PFSK-1 (cell line): ENCODE results near the gene KDM4C.

Source experiments
- FOXP2 ChIP-seq: optimal IDR thresholded peaks from 2 replicates; pipeline ENCODE3; 2011; ENCODE audit warnings: borderline replicate concordance, control low read depth, inconsistent platforms; ENCODE audit not compliant: insufficient read depth; ENCODE audit errors: extremely low read length, extremely low read depth
- POLR2AphosphoS5 ChIP-seq: IDR thresholded peaks from 2 replicates; pipeline ENCODE4 v1.6.1; 2012; ENCODE audit warnings: low read depth, mild to moderate bottlenecking, control low read depth, low read length, moderate library complexity
- REST ChIP-seq, 2 experiments: IDR thresholded peaks; 2 replicates each; pipeline versions ENCODE4 v1.6.1 to v1.8.0; 2011 to 2012; ENCODE audit warnings: low read depth in 2 of 2, low read length in 2 of 2, control low read depth in 1 of 2, inconsistent platforms in 1 of 2, mild to moderate bottlenecking in 1 of 2, moderate library complexity in 1 of 2; ENCODE audit not compliant: insufficient read depth in 1 of 2
- SIN3A ChIP-seq: IDR thresholded peaks from 2 replicates; pipeline ENCODE4 v1.6.1; 2012; ENCODE audit warnings: mild to moderate bottlenecking, low read length, moderate library complexity, borderline replicate concordance; ENCODE audit not compliant: insufficient read depth
- TAF1 ChIP-seq: IDR thresholded peaks from 2 replicates; pipeline ENCODE4 v1.6.1; 2012; ENCODE audit warnings: low read length, control low read depth, borderline replicate concordance; ENCODE audit not compliant: insufficient read depth

Gene KDM4C

GRCh38 chr9:6714176-6714575, 43.6 kb upstream of the KDM4C start:
- TF ChIP-seq SIN3A (no peak), POLR2AphosphoS5 (no peak), REST (IDR thresholded peaks at IDR 0.05; ENCODE audit: insufficient read depth in 1 of 2, low read depth in 2 of 2, low read length in 2 of 2) (no peak), FOXP2 (no peak), TAF1 (no peak)

DNA sequence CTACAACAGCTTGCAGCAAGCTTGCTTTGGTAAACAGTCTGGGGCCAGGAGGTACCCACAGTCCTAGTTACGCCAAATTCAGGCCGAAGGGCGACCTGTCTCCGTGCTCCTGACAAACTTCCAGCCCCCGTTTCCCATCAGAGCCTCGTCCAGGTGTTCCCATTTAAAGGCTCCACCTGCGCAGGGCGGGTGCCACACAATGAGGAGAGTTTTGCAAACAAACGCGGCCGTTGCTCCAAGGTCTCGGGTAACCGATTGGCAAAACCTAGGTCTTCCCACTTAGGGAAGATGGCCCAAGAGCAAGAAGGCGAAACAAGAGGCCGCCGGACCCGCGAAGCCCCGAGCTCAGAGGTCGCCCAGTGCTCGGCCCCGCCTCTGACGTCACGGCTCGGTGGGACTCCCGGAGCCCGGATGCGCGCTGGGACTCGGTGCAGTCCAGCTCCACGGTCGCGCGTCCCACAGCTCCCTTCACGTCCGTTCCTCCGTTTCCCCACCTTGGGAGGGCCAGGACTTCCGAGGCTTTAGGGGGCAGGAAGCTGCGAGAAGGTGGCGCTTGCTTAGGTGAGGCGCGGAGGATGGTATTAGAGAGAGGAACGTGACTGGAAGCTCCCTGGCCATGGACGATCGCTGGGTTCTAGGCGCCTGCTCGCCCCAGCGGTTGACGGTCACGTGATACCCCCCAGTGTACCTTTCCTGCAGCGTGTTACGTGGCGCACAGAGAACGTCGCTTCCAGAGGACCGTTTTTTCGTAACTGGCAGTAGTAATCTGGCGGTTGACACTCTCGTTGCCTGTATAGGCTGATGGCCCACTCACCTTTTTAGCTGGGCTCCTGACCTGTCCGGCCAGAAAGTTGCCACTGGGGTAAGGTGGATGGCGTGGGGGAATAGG, 41.8 kb upstream of the KDM4C start:
- TF ChIP-seq SIN3A (no peak), FOXP2 (no peak), TAF1 (no peak), POLR2AphosphoS5 (no peak), REST (IDR thresholded peaks at IDR 0.05; ENCODE audit: insufficient read depth in 1 of 2, low read depth in 2 of 2, low read length in 2 of 2) (no peak)

DNA sequence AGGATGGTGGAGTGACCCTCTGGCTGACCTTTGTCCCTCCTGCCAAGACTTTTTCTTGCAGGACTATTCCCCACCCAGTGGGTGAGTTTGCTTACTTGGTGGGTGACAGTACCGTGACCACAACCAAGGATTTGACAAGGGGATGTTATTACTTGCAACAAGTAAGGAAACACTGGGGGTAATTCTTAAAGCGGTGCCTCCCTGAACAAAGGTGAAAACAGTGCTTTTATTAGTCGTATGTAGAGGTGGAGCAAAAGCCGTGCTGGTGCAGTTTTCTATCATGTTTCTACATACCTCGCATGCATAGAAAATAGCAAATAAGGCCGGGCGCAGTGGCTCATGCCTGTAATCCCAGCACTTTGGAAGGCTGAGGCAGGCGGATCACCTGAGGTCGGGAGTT, 41.0 kb upstream of the KDM4C start:
- TF ChIP-seq POLR2AphosphoS5, result no peak
- no peak for TF ChIP-seq FOXP2
- TF ChIP-seq REST (IDR thresholded peaks at IDR 0.05; ENCODE audit: insufficient read depth in 1 of 2, low read depth in 2 of 2, low read length in 2 of 2), result no peak
- no peak for TF ChIP-seq TAF1
- TF ChIP-seq SIN3A, result no peak

- TF ChIP-seq SIN3A, result no peak
- TF ChIP-seq TAF1, result no peak
- TF ChIP-seq POLR2AphosphoS5, result no peak
- no peak for TF ChIP-seq REST (IDR thresholded peaks at IDR 0.05; ENCODE audit: insufficient read depth in 1 of 2, low read depth in 2 of 2, low read length in 2 of 2)
- TF ChIP-seq FOXP2, result no peak
These were observed 33.8 kb upstream of the KDM4C start for GRCh38 chr9:6723881-6724420.
